GM12878 (cell line): Measurements from ENCODE around the gene ZNF142. TPM values are rescaled to one million over a fixed set of nuclear protein-coding genes. Genes with fewer than 3 reads are reported as not detected.

Source experiments
- ATAC-seq: fragments of 200-7000 bp; cut with Tn5 transposase; 3 replicates; pipeline ENCODE4 v1.9.1; 2020; ENCODE audit warnings: mild to moderate bottlenecking, moderate library complexity
- BruUV-seq: library from RNA; stranded (reverse); fragments of 400-500 nt; replicated peaks from 2 replicates; lab custom pipeline; 2021; lab: Mats Ljungman, UMichigan
- CTCF ChIA-PET: fragments of 300-600 bp; sonication (Branson Sonifier 250); formaldehyde crosslinking; extraction: SDS; loops from one replicate; lab custom pipeline; 2021; ENCODE audit warnings: inconsistent platforms; lab: Yijun Ruan, JAX
- POLR2A ChIA-PET: fragments of 350-600 bp; formaldehyde crosslinking; extraction: SDS; loops from one replicate; lab custom pipeline; 2021; ENCODE audit warnings: inconsistent platforms; lab: Charles Lee
- RAD21 ChIA-PET: fragments of 300-600 bp; sonication (Branson Sonifier 250); formaldehyde crosslinking; loops from one replicate; lab custom pipeline; 2023; ENCODE audit warnings: antibody characterized with exemption; ENCODE audit not compliant: unreplicated experiment; lab: Charles Lee
- SMC1A ChIA-PET: fragments of 300-600 bp; sonication (Branson Sonifier 250); formaldehyde crosslinking; loops from one replicate; lab custom pipeline; 2023; ENCODE audit not compliant: unreplicated experiment, uncharacterized antibody; lab: Charles Lee
- DNase-seq: peaks from one replicate; pipeline ENCODE4 v3.0.0-alpha.2; 2011; ENCODE audit warnings: low read depth, low spot score
- FAIRE-seq: peaks from 3 replicates; lab custom pipeline; 2011; peaks lifted over from hg19 to GRCh38; lab: Jason Lieb, UNC
- H2AFZ ChIP-seq: 2 replicates; pipeline ENCODE4 v1.6.0; 2011; ENCODE audit warnings: low read depth, low read length, control low read depth; ENCODE audit not compliant: control insufficient read depth
- H3K27ac ChIP-seq: 2 replicates; pipeline ENCODE4 v1.5.1; 2011; ENCODE audit warnings: control low read depth; ENCODE audit not compliant: control insufficient read depth, insufficient read depth
- H3K27me3 ChIP-seq, 2 experiments: replicated peaks in 1 of 2; 2 replicates each; pipeline versions ENCODE4 v1.6.0 to v1.6.1; 2011; ENCODE audit warnings: low read length in 1 of 2; ENCODE audit not compliant: control insufficient read depth in 2 of 2, insufficient read depth in 2 of 2
- H3K36me3 ChIP-seq, 2 experiments: 2 replicates each; pipeline ENCODE4 v1.5.1; 2011; ENCODE audit warnings: low read length in 1 of 2; ENCODE audit not compliant: control insufficient read depth in 2 of 2, insufficient read depth in 2 of 2
- H3K4me1 ChIP-seq: 2 replicates; pipeline ENCODE4 v1.6.1; 2011; ENCODE audit warnings: mild to moderate bottlenecking, low read length, moderate library complexity, mixed read lengths; ENCODE audit not compliant: control insufficient read depth, insufficient read depth
- H3K4me2 ChIP-seq: 2 replicates; pipeline ENCODE4 v1.6.0; 2011; ENCODE audit warnings: control low read depth; ENCODE audit not compliant: control insufficient read depth, insufficient read depth
- H3K4me3 ChIP-seq: fragments of 200-600 bp; sonication (generic); 2 replicates; pipeline ENCODE4 v1.5.1; 2016
- H3K79me2 ChIP-seq: 2 replicates; pipeline ENCODE4 v1.6.0; 2011; ENCODE audit warnings: low read length; ENCODE audit not compliant: control insufficient read depth, insufficient read depth
- H3K9ac ChIP-seq: 2 replicates; pipeline ENCODE4 v1.8.0; 2011; ENCODE audit warnings: low read length, control low read depth, mixed read lengths; ENCODE audit not compliant: control insufficient read depth, insufficient read depth
- H3K9me3 ChIP-seq: replicated peaks from 3 replicates; pipeline ENCODE4 v1.5.1; 2011; ENCODE audit warnings: mild to moderate bottlenecking, low read length; ENCODE audit not compliant: control insufficient read depth, insufficient read depth
- H4K20me1 ChIP-seq: 2 replicates; pipeline ENCODE4 v1.6.0; 2011; ENCODE audit not compliant: control insufficient read depth, insufficient read depth
- HDAC6 ChIP-seq: fragments of 200-600 bp; sonication (generic); IDR thresholded peaks from one replicate; pipeline ENCODE4 v1.8.0; 2017; ENCODE audit warnings: antibody characterized with exemption; ENCODE audit not compliant: unreplicated experiment
- RAD21 ChIP-seq: IDR thresholded peaks from 2 replicates; pipeline ENCODE4 v1.6.1; 2011; ENCODE audit warnings: mild to moderate bottlenecking, low read depth, low read length, moderate library complexity; ENCODE audit not compliant: insufficient read depth
- SUPT20H ChIP-seq: IDR thresholded peaks from 2 replicates; pipeline ENCODE4 v1.6.1; 2011; ENCODE audit warnings: low read depth, mild to moderate bottlenecking, low read length, moderate library complexity, borderline replicate concordance; ENCODE audit not compliant: control insufficient read depth
- WGBS: methylation state at CpG from one replicate; pipeline ENCODE4 v1.1.6; 2016; ENCODE audit warnings: low lambda C conversion rate; ENCODE audit not compliant: insufficient replicate concordance, insufficient coverage; ENCODE audit errors: missing lambda C conversion rate; 5-methylcytosine and 5-hydroxymethylcytosine counted together
- in situ Hi-C: fragments of 300-500 bp; cut with MboI; formaldehyde crosslinking; loops from 9 replicates; pipeline ENCODE4 v1.14.3; 2018; ENCODE audit warnings: mixed read lengths
- intact Hi-C: fragments of 100-400 bp; cut with micrococcal nuclease; formaldehyde crosslinking; loops from one replicate; pipeline ENCODE4 v1.14.2; 2022; ENCODE audit not compliant: unreplicated experiment
- polyA plus RNA-seq, 11 experiments: library from polyadenylated mRNA; depleted of rRNA in 4 of 11; unstranded in 6 of 11; stranded (reverse) in 5 of 11; fragments of >200 nt; fragmentation: Nextera tagmentation in 4 of 11; fragmentation: Illumina TruSeq in 1 of 11; extraction: Ambion mirVana in 4 of 11; extraction: Trizol in 1 of 11; gene quantifications; 1 replicate in 1 of 11; 2 replicates in 10 of 11; pipeline versions ENCODE4 v1.2.1 to v1.2.3, GENCODE V29; 2011 to 2016; ENCODE audit warnings: inconsistent platforms in 2 of 11, missing spikeins in 2 of 11, low read depth in 1 of 11
- total RNA-seq, 4 experiments: library from RNA; depleted of rRNA in 3 of 4; stranded (reverse); fragments of >200 nt in 3 of 4; fragmentation: Illumina TruSeq in 1 of 4; extraction: Trizol in 1 of 4; gene quantifications; 2 replicates each; pipeline versions ENCODE4 v1.2.1 to v1.2.3, GENCODE V29; 2013 to 2021
- TF ChIP-seq, protein P1 (sequence below): fragments of 450-650 bp; formaldehyde crosslinking; IDR thresholded peaks from 2 replicates; pipeline ENCODE4 v1.4.0; 2020; ENCODE audit warnings: mild to moderate bottlenecking, moderate library complexity
- TF ChIP-seq, protein P2 (sequence below): fragments of 450-650 bp; IDR thresholded peaks from 2 replicates; pipeline ENCODE4 v1.6.1; 2017; ENCODE audit warnings: antibody characterized with exemption, mild to moderate bottlenecking, moderate library complexity
- TF ChIP-seq, protein P3 (sequence below): fragments of 450-650 bp; IDR thresholded peaks from 2 replicates; pipeline ENCODE4 v1.6.1; 2016; ENCODE audit warnings: mild to moderate bottlenecking
- TF ChIP-seq, protein P4 (sequence below), 3 experiments: IDR thresholded peaks in 2 of 3; conservative IDR thresholded peaks in 1 of 3; 2 replicates each; pipeline ENCODE4 v1.5.1; 2011; ENCODE audit warnings: low read depth in 3 of 3, low read length in 3 of 3, mild to moderate bottlenecking in 3 of 3, control low read depth in 2 of 3, moderate library complexity in 2 of 3, inconsistent platforms in 1 of 3, mixed read lengths in 1 of 3; ENCODE audit not compliant: control insufficient read depth in 2 of 3, insufficient read depth in 1 of 3; ENCODE audit errors: extremely low read depth in 1 of 3

The ZNF142 gene
- total and polyA plus RNA-seq, 10 of the 15 experiments (the other 5 are each of a cell fraction or from before 2014, with no cell fraction given): 1.3 to 40.9 (median 15.0) TPM

GRCh38 chr2:218618102-218618860 is 41.1 kb downstream of the ZNF142 start:
- Histone ChIP-seq H2AFZ (no peak overlapping the region), H3K27ac (no peak overlapping the region), H3K27me3 (no peaks in the 10 kb centered on the region), H3K9ac (no peak overlapping the region), H3K36me3 (no peaks in the 10 kb centered on the region), H3K79me2 (no peaks in the 10 kb centered on the region), H3K4me3 (no peak overlapping the region), H3K9me3 (no peaks in the 10 kb centered on the region), H3K4me1 (no peaks in the 10 kb centered on the region), H4K20me1 (no peaks in the 10 kb centered on the region), H3K4me2 (no peak overlapping the region)
- ChIA-PET POLR2A (interaction anchor here (0.5 kb wide), 1 partner anchor 38 kb away, joined by 3 read pairs; no protein-coding TSS in a partner anchor), SMC1A (no interaction called here), CTCF (no interaction called here), RAD21 (no interaction called here)
- FAIRE-seq: no peak
- in situ Hi-C loops: no loop called here
- BruUV-seq: no TSS peak
- intact Hi-C loops: no loop called here
- 76% methylated on average over 9 of the region's 9 CpGs for WGBS
- DNase-seq: no peak
- TF ChIP-seq RAD21 (peak; percentile 21; the same call in 1 of the 2 replicates), HDAC6 (no peak), SUPT20H (no peak)
- TF ChIP-seq, protein P1, sequence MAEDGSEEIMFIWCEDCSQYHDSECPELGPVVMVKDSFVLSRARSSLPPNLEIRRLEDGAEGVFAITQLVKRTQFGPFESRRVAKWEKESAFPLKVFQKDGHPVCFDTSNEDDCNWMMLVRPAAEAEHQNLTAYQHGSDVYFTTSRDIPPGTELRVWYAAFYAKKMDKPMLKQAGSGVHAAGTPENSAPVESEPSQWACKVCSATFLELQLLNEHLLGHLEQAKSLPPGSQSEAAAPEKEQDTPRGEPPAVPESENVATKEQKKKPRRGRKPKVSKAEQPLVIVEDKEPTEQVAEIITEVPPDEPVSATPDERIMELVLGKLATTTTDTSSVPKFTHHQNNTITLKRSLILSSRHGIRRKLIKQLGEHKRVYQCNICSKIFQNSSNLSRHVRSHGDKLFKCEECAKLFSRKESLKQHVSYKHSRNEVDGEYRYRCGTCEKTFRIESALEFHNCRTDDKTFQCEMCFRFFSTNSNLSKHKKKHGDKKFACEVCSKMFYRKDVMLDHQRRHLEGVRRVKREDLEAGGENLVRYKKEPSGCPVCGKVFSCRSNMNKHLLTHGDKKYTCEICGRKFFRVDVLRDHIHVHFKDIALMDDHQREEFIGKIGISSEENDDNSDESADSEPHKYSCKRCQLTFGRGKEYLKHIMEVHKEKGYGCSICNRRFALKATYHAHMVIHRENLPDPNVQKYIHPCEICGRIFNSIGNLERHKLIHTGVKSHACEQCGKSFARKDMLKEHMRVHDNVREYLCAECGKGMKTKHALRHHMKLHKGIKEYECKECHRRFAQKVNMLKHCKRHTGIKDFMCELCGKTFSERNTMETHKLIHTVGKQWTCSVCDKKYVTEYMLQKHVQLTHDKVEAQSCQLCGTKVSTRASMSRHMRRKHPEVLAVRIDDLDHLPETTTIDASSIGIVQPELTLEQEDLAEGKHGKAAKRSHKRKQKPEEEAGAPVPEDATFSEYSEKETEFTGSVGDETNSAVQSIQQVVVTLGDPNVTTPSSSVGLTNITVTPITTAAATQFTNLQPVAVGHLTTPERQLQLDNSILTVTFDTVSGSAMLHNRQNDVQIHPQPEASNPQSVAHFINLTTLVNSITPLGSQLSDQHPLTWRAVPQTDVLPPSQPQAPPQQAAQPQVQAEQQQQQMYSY (CRISPR knock-in tag): no peak
- TF ChIP-seq, protein P2, sequence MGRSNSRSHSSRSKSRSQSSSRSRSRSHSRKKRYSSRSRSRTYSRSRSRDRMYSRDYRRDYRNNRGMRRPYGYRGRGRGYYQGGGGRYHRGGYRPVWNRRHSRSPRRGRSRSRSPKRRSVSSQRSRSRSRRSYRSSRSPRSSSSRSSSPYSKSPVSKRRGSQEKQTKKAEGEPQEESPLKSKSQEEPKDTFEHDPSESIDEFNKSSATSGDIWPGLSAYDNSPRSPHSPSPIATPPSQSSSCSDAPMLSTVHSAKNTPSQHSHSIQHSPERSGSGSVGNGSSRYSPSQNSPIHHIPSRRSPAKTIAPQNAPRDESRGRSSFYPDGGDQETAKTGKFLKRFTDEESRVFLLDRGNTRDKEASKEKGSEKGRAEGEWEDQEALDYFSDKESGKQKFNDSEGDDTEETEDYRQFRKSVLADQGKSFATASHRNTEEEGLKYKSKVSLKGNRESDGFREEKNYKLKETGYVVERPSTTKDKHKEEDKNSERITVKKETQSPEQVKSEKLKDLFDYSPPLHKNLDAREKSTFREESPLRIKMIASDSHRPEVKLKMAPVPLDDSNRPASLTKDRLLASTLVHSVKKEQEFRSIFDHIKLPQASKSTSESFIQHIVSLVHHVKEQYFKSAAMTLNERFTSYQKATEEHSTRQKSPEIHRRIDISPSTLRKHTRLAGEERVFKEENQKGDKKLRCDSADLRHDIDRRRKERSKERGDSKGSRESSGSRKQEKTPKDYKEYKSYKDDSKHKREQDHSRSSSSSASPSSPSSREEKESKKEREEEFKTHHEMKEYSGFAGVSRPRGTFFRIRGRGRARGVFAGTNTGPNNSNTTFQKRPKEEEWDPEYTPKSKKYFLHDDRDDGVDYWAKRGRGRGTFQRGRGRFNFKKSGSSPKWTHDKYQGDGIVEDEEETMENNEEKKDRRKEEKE: no peak
- TF ChIP-seq, protein P3, sequence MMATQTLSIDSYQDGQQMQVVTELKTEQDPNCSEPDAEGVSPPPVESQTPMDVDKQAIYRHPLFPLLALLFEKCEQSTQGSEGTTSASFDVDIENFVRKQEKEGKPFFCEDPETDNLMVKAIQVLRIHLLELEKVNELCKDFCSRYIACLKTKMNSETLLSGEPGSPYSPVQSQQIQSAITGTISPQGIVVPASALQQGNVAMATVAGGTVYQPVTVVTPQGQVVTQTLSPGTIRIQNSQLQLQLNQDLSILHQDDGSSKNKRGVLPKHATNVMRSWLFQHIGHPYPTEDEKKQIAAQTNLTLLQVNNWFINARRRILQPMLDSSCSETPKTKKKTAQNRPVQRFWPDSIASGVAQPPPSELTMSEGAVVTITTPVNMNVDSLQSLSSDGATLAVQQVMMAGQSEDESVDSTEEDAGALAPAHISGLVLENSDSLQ: no peak
- TF ChIP-seq, protein P4, sequence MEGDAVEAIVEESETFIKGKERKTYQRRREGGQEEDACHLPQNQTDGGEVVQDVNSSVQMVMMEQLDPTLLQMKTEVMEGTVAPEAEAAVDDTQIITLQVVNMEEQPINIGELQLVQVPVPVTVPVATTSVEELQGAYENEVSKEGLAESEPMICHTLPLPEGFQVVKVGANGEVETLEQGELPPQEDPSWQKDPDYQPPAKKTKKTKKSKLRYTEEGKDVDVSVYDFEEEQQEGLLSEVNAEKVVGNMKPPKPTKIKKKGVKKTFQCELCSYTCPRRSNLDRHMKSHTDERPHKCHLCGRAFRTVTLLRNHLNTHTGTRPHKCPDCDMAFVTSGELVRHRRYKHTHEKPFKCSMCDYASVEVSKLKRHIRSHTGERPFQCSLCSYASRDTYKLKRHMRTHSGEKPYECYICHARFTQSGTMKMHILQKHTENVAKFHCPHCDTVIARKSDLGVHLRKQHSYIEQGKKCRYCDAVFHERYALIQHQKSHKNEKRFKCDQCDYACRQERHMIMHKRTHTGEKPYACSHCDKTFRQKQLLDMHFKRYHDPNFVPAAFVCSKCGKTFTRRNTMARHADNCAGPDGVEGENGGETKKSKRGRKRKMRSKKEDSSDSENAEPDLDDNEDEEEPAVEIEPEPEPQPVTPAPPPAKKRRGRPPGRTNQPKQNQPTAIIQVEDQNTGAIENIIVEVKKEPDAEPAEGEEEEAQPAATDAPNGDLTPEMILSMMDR (IDR thresholded peaks at IDR 0.05 in 2 of 3, conservative IDR thresholded peaks at IDR 0.05 in 1 of 3; ENCODE audit: control insufficient read depth in 2 of 3, extremely low read depth in 1 of 3, insufficient read depth in 1 of 3, low read depth in 3 of 3, low read length in 3 of 3): peak in 2 of 3 experiments; percentile 21 to 31; a peak in 2 of 6 replicates
- TF ChIP-seq, all 136 proteins: peak for 2
- ATAC-seq: no peak
